OCI-LY1 (cell line): ENCODE data around the gene S1PR2.

ENCODE experiments used
- CTCF ChIP-seq: fragments of 200-600 bp; sonication (generic), shearing (Covaris generic); IDR thresholded peaks from 2 replicates; pipeline ENCODE4 v1.5.1; 2017; ENCODE audit warnings: mild to moderate bottlenecking, antibody characterized with exemption, low read length, moderate library complexity, mixed read lengths
- EZH2 ChIP-seq: fragments of 200-600 bp; sonication (generic), shearing (Covaris generic); IDR thresholded peaks from 2 replicates; pipeline ENCODE4 v1.8.0; 2017; ENCODE audit warnings: borderline replicate concordance, mixed run types, mild to moderate bottlenecking, antibody characterized with exemption, low read length, moderate library complexity, mixed read lengths

- no peak for TF ChIP-seq CTCF
- TF ChIP-seq EZH2 = no peak
Measured at GRCh38 chr19:10173527-10173926, 57.6 kb downstream of the S1PR2 start.
